ENCODE measurements around the gene KREMEN1.

KREMEN1 gene

GRCh38 chr22:29098296-29098695 is 25.5 kb downstream of the KREMEN1 start:
- TF ChIP-seq, protein P1, sequence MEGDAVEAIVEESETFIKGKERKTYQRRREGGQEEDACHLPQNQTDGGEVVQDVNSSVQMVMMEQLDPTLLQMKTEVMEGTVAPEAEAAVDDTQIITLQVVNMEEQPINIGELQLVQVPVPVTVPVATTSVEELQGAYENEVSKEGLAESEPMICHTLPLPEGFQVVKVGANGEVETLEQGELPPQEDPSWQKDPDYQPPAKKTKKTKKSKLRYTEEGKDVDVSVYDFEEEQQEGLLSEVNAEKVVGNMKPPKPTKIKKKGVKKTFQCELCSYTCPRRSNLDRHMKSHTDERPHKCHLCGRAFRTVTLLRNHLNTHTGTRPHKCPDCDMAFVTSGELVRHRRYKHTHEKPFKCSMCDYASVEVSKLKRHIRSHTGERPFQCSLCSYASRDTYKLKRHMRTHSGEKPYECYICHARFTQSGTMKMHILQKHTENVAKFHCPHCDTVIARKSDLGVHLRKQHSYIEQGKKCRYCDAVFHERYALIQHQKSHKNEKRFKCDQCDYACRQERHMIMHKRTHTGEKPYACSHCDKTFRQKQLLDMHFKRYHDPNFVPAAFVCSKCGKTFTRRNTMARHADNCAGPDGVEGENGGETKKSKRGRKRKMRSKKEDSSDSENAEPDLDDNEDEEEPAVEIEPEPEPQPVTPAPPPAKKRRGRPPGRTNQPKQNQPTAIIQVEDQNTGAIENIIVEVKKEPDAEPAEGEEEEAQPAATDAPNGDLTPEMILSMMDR (IDR thresholded peaks at IDR 0.05; ENCODE audit: low read depth, low read length): no peak
- no peak for DNase-seq (ENCODE audit: extremely low read depth, low read depth)

GRCh38 chr22:29102300-29102699 is 29.5 kb downstream of the KREMEN1 start:
- no peak for DNase-seq (ENCODE audit: extremely low read depth, low read depth)
- TF ChIP-seq, protein P1 (IDR thresholded peaks at IDR 0.05; ENCODE audit: low read depth, low read length): no peak

- TF ChIP-seq, protein P1 (IDR thresholded peaks at IDR 0.05; ENCODE audit: low read depth, low read length): no peak
- no peak for DNase-seq (ENCODE audit: extremely low read depth, low read depth)
Observed at GRCh38 chr22:29103121-29103520, 30.3 kb downstream of the KREMEN1 start.

GRCh38 chr22:29105468-29105867 is 32.6 kb downstream of the KREMEN1 start:
- TF ChIP-seq, protein P1 (IDR thresholded peaks at IDR 0.05; ENCODE audit: low read depth, low read length): no peak
- DNase-seq (ENCODE audit: extremely low read depth, low read depth): no peak

DNA sequence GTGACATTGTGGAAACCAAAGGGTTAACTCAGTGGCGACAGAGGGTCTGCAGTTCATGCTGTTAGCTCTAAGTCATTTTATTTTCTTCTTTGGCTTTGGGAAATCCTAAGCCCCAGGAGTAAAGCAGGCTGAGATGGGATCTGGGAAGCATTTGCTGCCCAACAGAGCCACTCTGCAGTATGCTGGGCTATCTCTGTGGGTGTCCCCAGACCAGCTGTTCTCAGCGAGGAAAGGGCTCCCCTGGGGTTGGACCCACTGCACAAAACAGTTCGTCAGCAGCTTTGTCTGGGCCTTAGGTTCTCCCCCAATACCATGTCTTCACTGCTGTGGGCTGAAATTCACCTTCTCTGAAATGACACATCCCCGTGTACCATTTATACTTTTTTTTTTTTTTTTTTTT is 34.0 kb downstream of the KREMEN1 start:
- no peak for DNase-seq (ENCODE audit: extremely low read depth, low read depth)
- TF ChIP-seq, protein P1 (IDR thresholded peaks at IDR 0.05; ENCODE audit: low read depth, low read length): no peak

DNA sequence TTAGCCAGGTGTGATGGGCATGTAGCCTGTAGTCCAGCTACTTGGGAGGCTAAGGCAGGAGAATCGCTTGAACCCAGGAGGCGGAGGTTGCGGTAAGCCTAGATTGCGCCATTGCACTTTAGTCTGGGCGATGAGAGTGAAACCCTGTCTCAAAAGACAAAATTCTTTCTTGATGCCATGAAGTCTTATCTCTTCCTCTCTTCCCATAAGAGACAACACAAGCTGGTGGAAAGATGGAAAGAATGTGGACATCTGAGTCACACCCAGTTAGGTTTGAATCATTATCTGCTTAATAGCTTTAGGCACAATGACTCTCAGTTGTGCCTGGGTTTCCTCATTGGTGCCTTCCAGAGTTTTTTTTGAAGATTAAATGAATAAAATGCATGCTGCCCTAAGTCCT is 35.3 kb downstream of the KREMEN1 start:
- TF ChIP-seq, protein P1 (IDR thresholded peaks at IDR 0.05; ENCODE audit: low read depth, low read length): no peak
- DNase-seq (ENCODE audit: extremely low read depth, low read depth): no peak

DNA sequence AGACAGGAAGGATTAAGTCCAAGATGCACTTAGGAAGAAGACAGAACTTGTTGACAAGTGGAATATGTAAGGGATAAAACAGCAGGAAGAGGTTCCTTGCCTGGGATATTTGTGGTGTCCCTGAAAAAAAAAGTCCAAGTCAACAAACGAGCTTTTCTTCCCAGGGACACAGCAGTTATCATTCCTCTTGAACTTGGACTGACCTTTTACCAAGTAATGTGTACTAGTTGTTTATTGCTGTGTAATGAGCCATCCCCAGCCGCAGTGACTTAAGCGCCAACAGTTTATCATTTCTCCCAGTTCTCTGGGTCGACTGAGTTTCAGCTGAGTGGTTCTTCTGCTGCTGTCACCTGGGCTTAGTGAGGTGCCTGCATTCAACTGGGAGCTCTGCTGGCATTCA is 37.0 kb downstream of the KREMEN1 start:
- TF ChIP-seq, protein P1 (IDR thresholded peaks at IDR 0.05; ENCODE audit: low read depth, low read length): no peak
- no peak for DNase-seq (ENCODE audit: extremely low read depth, low read depth)
